ENCODE data around the gene ELK3.

The ELK3 gene

DNA sequence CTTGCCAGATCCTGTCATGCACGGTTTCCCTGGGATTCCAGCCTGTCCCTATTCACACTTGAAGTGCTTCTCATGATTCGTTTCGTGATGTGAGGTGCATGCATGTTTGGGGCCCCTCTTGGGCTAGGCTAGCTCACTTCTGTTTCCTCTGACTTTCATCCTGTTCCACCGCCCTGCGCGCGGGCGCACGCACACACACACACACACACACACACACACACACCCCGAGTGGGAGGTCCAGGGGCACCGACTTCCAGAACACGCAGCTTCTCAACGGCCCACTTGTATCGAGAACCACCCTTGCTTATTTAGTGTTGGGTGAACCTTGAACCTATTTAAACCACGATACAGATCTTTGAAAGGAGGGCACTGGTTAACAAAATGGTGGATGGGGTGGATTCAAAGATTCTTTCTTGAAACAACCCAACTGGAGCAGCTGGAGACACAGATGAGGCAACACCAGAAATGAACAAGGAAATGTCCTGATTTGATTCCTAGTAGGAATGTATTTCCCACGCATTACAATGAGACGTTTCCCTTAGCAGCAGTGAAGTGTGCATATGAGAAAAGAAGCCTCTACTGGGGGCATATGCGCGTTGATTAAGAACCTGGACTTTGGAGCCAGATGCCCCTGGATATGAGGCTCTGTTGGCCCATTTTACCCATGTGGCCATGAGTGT is 16.3 kb downstream of the ELK3 start:
- Histone ChIP-seq H3K27ac (ENCODE audit: low read depth, low read length) (no peak overlapping the region), H3K9ac (ENCODE audit: low read depth in 1 of 2, low read length in 2 of 2) (no peak overlapping the region), H3K4me3 (ENCODE audit: low read depth in 1 of 2, low read length in 2 of 2) (no peak overlapping the region), H3K9me3 (ENCODE audit: control insufficient read depth in 1 of 2, low read length in 2 of 2) (no peaks in the 10 kb centered on the region), H3K27me3 (ENCODE audit: control insufficient read depth in 1 of 2, insufficient read depth in 2 of 2, low read length in 2 of 2) (no peaks in the 10 kb centered on the region), H3K36me3 (ENCODE audit: control insufficient read depth in 1 of 2, insufficient read depth in 2 of 2, low read length in 2 of 2) (no peaks in the 10 kb centered on the region), H3K4me1 (ENCODE audit: control insufficient read depth in 1 of 2, insufficient read depth in 2 of 2, low read length in 2 of 2) (peaks cover 9 to 16% of the 10 kb centered on the region in 2 donors)

DNA sequence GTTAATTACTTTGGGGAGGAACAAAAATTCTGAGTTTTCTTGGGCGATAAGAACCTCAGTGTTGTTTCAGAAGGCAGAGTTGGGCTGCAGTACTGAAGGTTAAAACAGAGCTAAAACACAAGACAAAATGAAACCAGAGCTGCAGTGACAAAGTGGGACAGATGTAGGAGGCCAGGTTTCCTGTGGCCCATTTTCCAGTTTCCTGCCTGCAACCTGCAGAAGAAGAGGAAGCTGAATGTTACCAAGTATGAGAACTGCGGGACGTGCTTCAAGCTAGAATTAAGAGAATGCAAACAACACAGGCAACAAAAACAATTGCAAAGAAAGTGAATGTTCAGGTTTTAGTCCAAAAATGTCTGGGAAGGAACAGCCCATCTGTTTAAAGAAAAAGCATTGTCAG is 17.8 kb downstream of the ELK3 start:
- no peak overlapping the region for H3K27ac ChIP-seq (ENCODE audit: low read depth, low read length)
- H3K36me3 ChIP-seq (ENCODE audit: control insufficient read depth in 1 of 2, insufficient read depth in 2 of 2, low read length in 2 of 2), result no peaks in the 10 kb centered on the region
- H3K9ac ChIP-seq (ENCODE audit: low read depth in 1 of 2, low read length in 2 of 2), result no peak overlapping the region
- H3K4me1 ChIP-seq (ENCODE audit: control insufficient read depth in 1 of 2, insufficient read depth in 2 of 2, low read length in 2 of 2), result peaks cover 9 to 16% of the 10 kb centered on the region in 2 donors
- no peaks in the 10 kb centered on the region for H3K9me3 ChIP-seq (ENCODE audit: control insufficient read depth in 1 of 2, low read length in 2 of 2)
- no peak overlapping the region for H3K4me3 ChIP-seq (ENCODE audit: low read depth in 1 of 2, low read length in 2 of 2)
- H3K27me3 ChIP-seq (ENCODE audit: control insufficient read depth in 1 of 2, insufficient read depth in 2 of 2, low read length in 2 of 2), result no peaks in the 10 kb centered on the region

DNA sequence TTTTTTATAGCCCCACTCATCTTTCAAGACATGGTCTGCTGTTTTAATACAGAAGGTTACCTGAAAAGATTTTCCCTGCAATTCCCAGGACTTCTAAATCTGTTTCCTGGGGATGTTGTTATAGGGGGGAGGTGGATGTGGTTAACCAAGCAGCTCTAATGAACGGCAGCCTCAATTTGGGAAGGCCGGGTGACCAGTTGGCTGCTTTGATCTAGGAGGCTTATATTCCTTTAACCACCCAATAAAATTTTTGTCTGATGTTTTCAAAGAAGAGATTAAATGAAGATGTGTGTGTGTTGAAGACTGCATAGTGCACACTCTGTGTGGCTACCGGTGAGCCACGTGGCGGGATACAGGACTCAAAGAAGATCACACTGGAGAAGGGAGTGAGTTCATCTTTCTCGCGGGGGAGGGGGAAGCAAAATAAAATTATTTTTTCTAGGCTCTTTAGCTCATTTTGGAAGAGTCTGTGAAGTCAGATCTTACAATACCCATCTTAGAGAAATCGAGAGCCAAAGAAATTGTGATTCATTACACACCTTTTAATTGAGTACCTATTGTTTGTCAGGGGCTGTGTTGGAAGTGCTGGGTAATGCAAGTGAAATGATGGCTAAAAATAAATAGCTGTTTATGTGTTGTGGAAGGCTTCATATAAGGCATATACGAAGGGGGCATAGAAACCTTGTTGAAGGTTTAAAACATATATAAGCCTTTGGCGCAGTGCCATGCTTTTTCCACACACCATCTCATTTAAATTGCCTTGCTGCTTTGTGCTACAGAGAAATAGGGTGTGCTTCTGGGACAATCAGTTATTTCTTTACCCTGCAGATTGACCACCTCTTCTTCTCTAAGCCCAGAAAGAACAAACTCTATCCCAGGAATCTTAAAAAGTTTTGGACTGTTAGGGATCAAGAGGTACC is 18.5 kb downstream of the ELK3 start:
- no peak overlapping the region for H3K27ac ChIP-seq (ENCODE audit: low read depth, low read length)
- no peak overlapping the region for H3K9ac ChIP-seq (ENCODE audit: low read depth in 1 of 2, low read length in 2 of 2)
- no peaks in the 10 kb centered on the region for H3K36me3 ChIP-seq (ENCODE audit: control insufficient read depth in 1 of 2, insufficient read depth in 2 of 2, low read length in 2 of 2)
- H3K27me3 ChIP-seq (ENCODE audit: control insufficient read depth in 1 of 2, insufficient read depth in 2 of 2, low read length in 2 of 2), result no peaks in the 10 kb centered on the region
- no peak overlapping the region for H3K4me3 ChIP-seq (ENCODE audit: low read depth in 1 of 2, low read length in 2 of 2)
- H3K4me1 ChIP-seq (ENCODE audit: control insufficient read depth in 1 of 2, insufficient read depth in 2 of 2, low read length in 2 of 2), result peaks cover 9 to 16% of the 10 kb centered on the region in 2 donors
- H3K9me3 ChIP-seq (ENCODE audit: control insufficient read depth in 1 of 2, low read length in 2 of 2), result no peaks in the 10 kb centered on the region

- H3K27me3 ChIP-seq (ENCODE audit: control insufficient read depth in 1 of 2, insufficient read depth in 2 of 2, low read length in 2 of 2), result no peaks in the 10 kb centered on the region
Observed at GRCh38 chr12:96213869-96214268, 19.7 kb downstream of the ELK3 start.

GRCh38 chr12:96215919-96216273 is 21.7 kb downstream of the ELK3 start:
- H3K36me3 ChIP-seq (ENCODE audit: control insufficient read depth in 1 of 2, insufficient read depth in 2 of 2, low read length in 2 of 2), result no peaks in the 10 kb centered on the region
- H3K4me3 ChIP-seq (ENCODE audit: low read depth in 1 of 2, low read length in 2 of 2), result no peak overlapping the region
- no peak overlapping the region for H3K27ac ChIP-seq (ENCODE audit: low read depth, low read length)
- peaks cover 3 to 10% of the 10 kb centered on the region in 2 donors for H3K4me1 ChIP-seq (ENCODE audit: control insufficient read depth in 1 of 2, insufficient read depth in 2 of 2, low read length in 2 of 2)
- H3K27me3 ChIP-seq (ENCODE audit: control insufficient read depth in 1 of 2, insufficient read depth in 2 of 2, low read length in 2 of 2), result no peaks in the 10 kb centered on the region
- H3K9ac ChIP-seq (ENCODE audit: low read depth in 1 of 2, low read length in 2 of 2), result no peak overlapping the region
- no peaks in the 10 kb centered on the region for H3K9me3 ChIP-seq (ENCODE audit: control insufficient read depth in 1 of 2, low read length in 2 of 2)

More at GRCh38 chr12:96213869-96214268, 19.7 kb downstream of the ELK3 start:
- H3K36me3 ChIP-seq (ENCODE audit: control insufficient read depth in 1 of 2, insufficient read depth in 2 of 2, low read length in 2 of 2), result no peaks in the 10 kb centered on the region
- H3K27ac ChIP-seq (ENCODE audit: low read depth, low read length), result no peak overlapping the region
- H3K4me1 ChIP-seq (ENCODE audit: control insufficient read depth in 1 of 2, insufficient read depth in 2 of 2, low read length in 2 of 2), result peaks cover 5 to 12% of the 10 kb centered on the region in 2 donors
- no peak overlapping the region for H3K4me3 ChIP-seq (ENCODE audit: low read depth in 1 of 2, low read length in 2 of 2)
- no peak overlapping the region for H3K9ac ChIP-seq (ENCODE audit: low read depth in 1 of 2, low read length in 2 of 2)
- no peaks in the 10 kb centered on the region for H3K9me3 ChIP-seq (ENCODE audit: control insufficient read depth in 1 of 2, low read length in 2 of 2)

DNA sequence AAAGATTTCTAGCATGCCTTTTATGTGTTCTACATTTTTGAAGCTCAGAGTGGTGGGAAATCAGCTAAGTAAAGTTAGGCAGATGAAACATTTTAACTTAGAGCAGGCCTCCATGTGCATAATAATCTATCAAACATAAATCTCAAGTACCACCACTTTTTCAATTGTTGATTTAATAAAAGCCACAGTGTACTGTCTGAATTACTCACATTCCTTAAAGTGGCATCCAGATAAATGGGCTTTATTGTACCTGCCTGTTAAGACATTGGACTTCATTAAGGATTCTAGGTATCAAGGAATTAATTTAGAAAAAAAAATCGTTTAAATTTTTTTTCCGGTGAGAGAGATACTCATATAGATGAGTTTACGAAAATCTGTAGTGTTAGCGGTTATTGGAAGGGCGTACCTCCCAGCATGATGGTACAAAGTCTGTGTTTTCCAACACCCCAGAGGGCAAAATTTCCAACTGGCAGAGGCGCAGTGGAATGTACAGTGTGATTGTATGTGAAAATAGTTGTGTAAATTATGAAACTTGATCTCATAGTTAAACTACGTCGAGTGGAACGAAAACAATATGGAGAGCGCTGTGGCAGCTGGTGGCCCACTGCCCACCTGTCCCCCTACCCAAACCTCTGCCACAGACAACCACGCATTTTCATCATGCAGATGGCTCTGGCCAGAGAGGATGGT is 25.0 kb downstream of the ELK3 start:
- Histone ChIP-seq H3K9ac (ENCODE audit: low read depth in 1 of 2, low read length in 2 of 2) (no peak overlapping the region), H3K4me3 (ENCODE audit: low read depth in 1 of 2, low read length in 2 of 2) (no peak overlapping the region), H3K9me3 (ENCODE audit: control insufficient read depth in 1 of 2, low read length in 2 of 2) (no peaks in the 10 kb centered on the region), H3K36me3 (ENCODE audit: control insufficient read depth in 1 of 2, insufficient read depth in 2 of 2, low read length in 2 of 2) (no peaks in the 10 kb centered on the region), H3K27ac (ENCODE audit: low read depth, low read length) (no peak overlapping the region), H3K27me3 (ENCODE audit: control insufficient read depth in 1 of 2, insufficient read depth in 2 of 2, low read length in 2 of 2) (no peaks in the 10 kb centered on the region), H3K4me1 (ENCODE audit: control insufficient read depth in 1 of 2, insufficient read depth in 2 of 2, low read length in 2 of 2) (peaks cover 0 to 6% of the 10 kb centered on the region in 2 donors)

DNA sequence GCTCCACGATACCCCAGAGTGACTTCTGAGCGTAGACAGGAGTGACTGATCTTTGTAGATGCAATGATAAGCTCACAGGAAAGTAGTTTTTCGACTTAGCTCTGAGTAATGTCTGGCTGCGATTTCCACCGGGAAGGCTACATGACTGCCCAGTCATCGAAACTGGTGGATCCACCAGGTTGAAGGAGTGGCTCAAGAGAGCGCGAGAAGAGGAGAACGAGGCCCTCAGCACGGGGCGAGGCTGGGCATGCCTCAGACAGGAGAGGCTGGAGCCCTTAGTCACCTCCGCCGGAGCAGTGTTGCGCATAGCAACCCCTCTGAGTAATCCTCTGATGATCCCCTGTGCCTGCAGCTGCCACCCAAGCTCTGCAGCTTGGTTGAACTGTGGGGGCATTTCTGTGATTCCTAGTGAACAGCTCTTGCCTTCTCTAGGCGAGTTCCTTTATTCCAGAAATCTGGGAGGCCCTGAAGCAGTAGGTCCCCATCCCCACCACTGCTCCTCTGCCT is 25.6 kb downstream of the ELK3 start:
- no peaks in the 10 kb centered on the region for H3K27me3 ChIP-seq (ENCODE audit: control insufficient read depth in 1 of 2, insufficient read depth in 2 of 2, low read length in 2 of 2)
- H3K36me3 ChIP-seq (ENCODE audit: control insufficient read depth in 1 of 2, insufficient read depth in 2 of 2, low read length in 2 of 2), result no peaks in the 10 kb centered on the region
- H3K9ac ChIP-seq (ENCODE audit: low read depth in 1 of 2, low read length in 2 of 2), result no peak overlapping the region
- H3K27ac ChIP-seq (ENCODE audit: low read depth, low read length), result no peak overlapping the region
- H3K4me1 ChIP-seq (ENCODE audit: control insufficient read depth in 1 of 2, insufficient read depth in 2 of 2, low read length in 2 of 2), result peaks cover 0 to 6% of the 10 kb centered on the region in 2 donors
- H3K4me3 ChIP-seq (ENCODE audit: low read depth in 1 of 2, low read length in 2 of 2), result no peak overlapping the region
- H3K9me3 ChIP-seq (ENCODE audit: control insufficient read depth in 1 of 2, low read length in 2 of 2), result no peaks in the 10 kb centered on the region

DNA sequence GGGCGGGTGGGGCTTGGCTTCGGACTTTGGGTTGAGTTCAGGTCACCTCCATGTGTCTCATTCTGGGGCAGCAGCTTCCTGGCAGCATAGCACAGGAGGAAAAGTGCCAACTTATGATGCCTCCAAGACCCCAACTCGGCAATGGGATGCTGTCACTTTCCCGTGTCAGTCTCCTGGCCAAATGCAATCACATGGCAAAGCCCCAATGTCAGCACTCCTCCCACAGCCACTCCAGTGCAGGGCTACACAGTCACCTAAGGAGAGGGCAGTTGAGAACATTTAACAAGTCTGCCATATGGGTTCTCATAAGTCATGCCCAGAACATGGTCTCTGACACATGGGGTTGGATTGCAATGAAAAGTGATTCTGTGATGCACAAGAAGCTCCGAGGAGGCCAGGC is 26.7 kb downstream of the ELK3 start:
- H3K27me3 ChIP-seq (ENCODE audit: control insufficient read depth in 1 of 2, insufficient read depth in 2 of 2, low read length in 2 of 2), result no peaks in the 10 kb centered on the region
- no peak overlapping the region for H3K4me3 ChIP-seq (ENCODE audit: low read depth in 1 of 2, low read length in 2 of 2)
- no peak overlapping the region for H3K27ac ChIP-seq (ENCODE audit: low read depth, low read length)
- peaks cover 5% of the 10 kb centered on the region in 2 donors for H3K36me3 ChIP-seq (ENCODE audit: control insufficient read depth in 1 of 2, insufficient read depth in 2 of 2, low read length in 2 of 2)
- peaks cover 9% of the 10 kb centered on the region in 2 donors for H3K4me1 ChIP-seq (ENCODE audit: control insufficient read depth in 1 of 2, insufficient read depth in 2 of 2, low read length in 2 of 2)
- H3K9ac ChIP-seq (ENCODE audit: low read depth in 1 of 2, low read length in 2 of 2), result no peak overlapping the region
- H3K9me3 ChIP-seq (ENCODE audit: control insufficient read depth in 1 of 2, low read length in 2 of 2), result no peaks in the 10 kb centered on the region

GRCh38 chr12:96221391-96221790 is 27.2 kb downstream of the ELK3 start:
- no peaks in the 10 kb centered on the region for H3K9me3 ChIP-seq (ENCODE audit: control insufficient read depth in 1 of 2, low read length in 2 of 2)
- peaks cover 5 to 10% of the 10 kb centered on the region in 2 donors for H3K36me3 ChIP-seq (ENCODE audit: control insufficient read depth in 1 of 2, insufficient read depth in 2 of 2, low read length in 2 of 2)
- H3K9ac ChIP-seq (ENCODE audit: low read depth in 1 of 2, low read length in 2 of 2), result no peak overlapping the region
- no peaks in the 10 kb centered on the region for H3K27me3 ChIP-seq (ENCODE audit: control insufficient read depth in 1 of 2, insufficient read depth in 2 of 2, low read length in 2 of 2)
- peaks cover 11 to 14% of the 10 kb centered on the region in 2 donors for H3K4me1 ChIP-seq (ENCODE audit: control insufficient read depth in 1 of 2, insufficient read depth in 2 of 2, low read length in 2 of 2)
- H3K4me3 ChIP-seq (ENCODE audit: low read depth in 1 of 2, low read length in 2 of 2), result no peak overlapping the region
- H3K27ac ChIP-seq (ENCODE audit: low read depth, low read length), result no peak overlapping the region

All from duodenal mucosa (tissue), 2 donors.